Left hindlimb (tissue), 1 donor: ENCODE measurements around the gene SPATA31E1.
"Not testable (repeated sequence)": the region's sequence is repeated elsewhere in the genome, so short reads cannot be mapped to it uniquely, and the experiment has no call there.

Experiments used
- DNase-seq: peaks from one replicate; pipeline ENCODE4 v3.0.0-alpha.2; 2018

SPATA31E1 gene

GRCh38 chr9:87882627-87883026 lies at the start of gene SPATA31E1:
Gene SPATA31E1, plus strand, starts transcription at chr9:87882877. Its CDS starts 15 bp downstream, at chr9:87882892.
- no peak for DNase-seq

GRCh38 chr9:87834357-87834756 lies 48.3 kb upstream of the SPATA31E1 start:
- no peak for DNase-seq

- DNase-seq: no peak
These were observed 46.1 kb upstream of the SPATA31E1 start for GRCh38 chr9:87836536-87836935.

GRCh38 chr9:87836951-87837705 lies 45.5 kb upstream of the SPATA31E1 start:
- DNase-seq: no peak

GRCh38 chr9:87840134-87840533 lies 42.5 kb upstream of the SPATA31E1 start:
- no peak for DNase-seq

GRCh38 chr9:87842878-87843585 lies 39.6 kb upstream of the SPATA31E1 start:
- DNase-seq: no peak

- no peak for DNase-seq
These were observed 38.2 kb upstream of the SPATA31E1 start for GRCh38 chr9:87844506-87844905.

- DNase-seq: not testable (repeated sequence)
These were observed 34.9 kb upstream of the SPATA31E1 start for GRCh38 chr9:87847817-87848216.

GRCh38 chr9:87849144-87849758 lies 33.4 kb upstream of the SPATA31E1 start:
- DNase-seq: peak; percentile 65

GRCh38 chr9:87850391-87850790 lies 32.3 kb upstream of the SPATA31E1 start:
- no peak for DNase-seq

- DNase-seq: not testable (repeated sequence)
These were observed 31.5 kb upstream of the SPATA31E1 start for GRCh38 chr9:87851186-87851585.

- DNase-seq: no peak
These were observed 29.4 kb upstream of the SPATA31E1 start for GRCh38 chr9:87853302-87853701.

- no peak for DNase-seq
These were observed 28.6 kb upstream of the SPATA31E1 start for GRCh38 chr9:87853876-87854579.

GRCh38 chr9:87854580-87854955 lies 28.1 kb upstream of the SPATA31E1 start:
- DNase-seq: no peak

- no peak for DNase-seq
These were observed 27.6 kb upstream of the SPATA31E1 start for GRCh38 chr9:87855061-87855460.

GRCh38 chr9:87857141-87857947 lies 25.3 kb upstream of the SPATA31E1 start:
- no peak for DNase-seq

GRCh38 chr9:87857948-87858335 lies 24.7 kb upstream of the SPATA31E1 start:
- DNase-seq: no peak

GRCh38 chr9:87859137-87859536 lies 23.5 kb upstream of the SPATA31E1 start:
- DNase-seq: no peak

GRCh38 chr9:87859786-87860185 lies 22.9 kb upstream of the SPATA31E1 start:
- no peak for DNase-seq

- DNase-seq: no peak
These were observed 21.3 kb upstream of the SPATA31E1 start for GRCh38 chr9:87861332-87861731.

GRCh38 chr9:87862536-87863268 lies 20.0 kb upstream of the SPATA31E1 start:
- DNase-seq: no peak
